ENCODE results near the gene LRRC47. TPM values are rescaled to one million over a fixed set of nuclear protein-coding genes. Genes with fewer than 3 reads are reported as not detected.
A peak's percentile ranks its signal among the peaks of the same experiment; 100 is the strongest.

The LRRC47 gene
- total RNA-seq, 1 donor = 22.9 TPM

- TF ChIP-seq, protein P1, sequence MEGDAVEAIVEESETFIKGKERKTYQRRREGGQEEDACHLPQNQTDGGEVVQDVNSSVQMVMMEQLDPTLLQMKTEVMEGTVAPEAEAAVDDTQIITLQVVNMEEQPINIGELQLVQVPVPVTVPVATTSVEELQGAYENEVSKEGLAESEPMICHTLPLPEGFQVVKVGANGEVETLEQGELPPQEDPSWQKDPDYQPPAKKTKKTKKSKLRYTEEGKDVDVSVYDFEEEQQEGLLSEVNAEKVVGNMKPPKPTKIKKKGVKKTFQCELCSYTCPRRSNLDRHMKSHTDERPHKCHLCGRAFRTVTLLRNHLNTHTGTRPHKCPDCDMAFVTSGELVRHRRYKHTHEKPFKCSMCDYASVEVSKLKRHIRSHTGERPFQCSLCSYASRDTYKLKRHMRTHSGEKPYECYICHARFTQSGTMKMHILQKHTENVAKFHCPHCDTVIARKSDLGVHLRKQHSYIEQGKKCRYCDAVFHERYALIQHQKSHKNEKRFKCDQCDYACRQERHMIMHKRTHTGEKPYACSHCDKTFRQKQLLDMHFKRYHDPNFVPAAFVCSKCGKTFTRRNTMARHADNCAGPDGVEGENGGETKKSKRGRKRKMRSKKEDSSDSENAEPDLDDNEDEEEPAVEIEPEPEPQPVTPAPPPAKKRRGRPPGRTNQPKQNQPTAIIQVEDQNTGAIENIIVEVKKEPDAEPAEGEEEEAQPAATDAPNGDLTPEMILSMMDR (IDR thresholded peaks at IDR 0.05; ENCODE audit: insufficient read depth, low read length) = no peak
- H3K4me3 ChIP-seq (ENCODE audit: low read depth, low read length) = peak overlapping the region; percentile 60
- peak; percentile 46 for DNase-seq (ENCODE audit: low read depth)
Observed at GRCh38 chr1:3772027-3772714, 24.1 kb downstream of the LRRC47 start.

DNA sequence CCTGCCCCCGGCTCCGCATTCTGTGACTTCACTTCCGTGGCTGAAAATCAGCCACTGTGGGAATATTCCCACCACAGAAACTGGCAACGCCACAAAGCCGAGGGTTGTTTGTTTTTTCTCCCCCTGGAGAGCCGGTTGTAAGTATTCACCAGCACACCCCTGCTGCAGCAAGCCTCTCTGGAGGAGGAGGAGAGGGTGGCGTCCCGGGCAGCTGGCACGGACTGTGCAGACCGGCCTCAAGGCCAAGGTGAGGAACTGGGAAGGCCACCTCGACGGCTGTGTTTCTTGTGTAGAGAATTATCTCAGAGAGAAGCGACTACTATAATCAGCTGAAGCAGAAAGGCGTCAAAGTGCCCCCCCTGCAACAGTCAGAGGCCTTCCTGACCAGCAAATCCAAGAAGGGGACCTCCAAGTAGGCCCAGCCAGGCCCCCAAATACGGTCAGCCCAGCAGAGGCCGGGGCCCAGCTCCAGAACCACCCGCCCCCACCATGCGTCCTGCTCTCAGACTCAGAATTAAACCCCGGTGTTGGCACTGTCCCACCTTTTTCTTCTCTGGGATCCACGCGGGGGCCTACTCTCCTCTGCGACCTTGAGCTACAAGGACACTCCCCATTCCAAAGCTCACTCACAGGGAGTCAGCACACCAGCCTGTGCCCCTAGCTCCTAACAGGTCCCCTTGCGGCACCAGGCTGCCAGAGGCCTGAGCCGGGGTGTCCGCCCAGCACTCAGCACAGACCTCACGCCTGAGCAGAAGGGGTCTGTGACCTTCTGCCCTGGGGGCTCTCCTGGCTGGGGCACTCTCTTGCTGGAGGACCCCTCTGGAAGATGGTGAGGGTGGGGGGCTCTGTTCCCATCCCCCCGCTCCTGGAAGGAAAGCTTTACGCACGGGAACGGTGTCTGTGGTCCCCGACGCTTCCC is 24.9 kb downstream of the LRRC47 start:
- H3K4me3 ChIP-seq (ENCODE audit: low read depth, low read length) = peak overlapping the region; percentile 60
- DNase-seq (ENCODE audit: low read depth) = no peak
- TF ChIP-seq, protein P1 (IDR thresholded peaks at IDR 0.05; ENCODE audit: insufficient read depth, low read length) = no peak

GRCh38 chr1:3770047-3770765 is 26.1 kb downstream of the LRRC47 start:
- TF ChIP-seq, protein P1 (IDR thresholded peaks at IDR 0.05; ENCODE audit: insufficient read depth, low read length) = no peak
- no peak overlapping the region for H3K4me3 ChIP-seq (ENCODE audit: low read depth, low read length)
- no peak for DNase-seq (ENCODE audit: low read depth)

DNA sequence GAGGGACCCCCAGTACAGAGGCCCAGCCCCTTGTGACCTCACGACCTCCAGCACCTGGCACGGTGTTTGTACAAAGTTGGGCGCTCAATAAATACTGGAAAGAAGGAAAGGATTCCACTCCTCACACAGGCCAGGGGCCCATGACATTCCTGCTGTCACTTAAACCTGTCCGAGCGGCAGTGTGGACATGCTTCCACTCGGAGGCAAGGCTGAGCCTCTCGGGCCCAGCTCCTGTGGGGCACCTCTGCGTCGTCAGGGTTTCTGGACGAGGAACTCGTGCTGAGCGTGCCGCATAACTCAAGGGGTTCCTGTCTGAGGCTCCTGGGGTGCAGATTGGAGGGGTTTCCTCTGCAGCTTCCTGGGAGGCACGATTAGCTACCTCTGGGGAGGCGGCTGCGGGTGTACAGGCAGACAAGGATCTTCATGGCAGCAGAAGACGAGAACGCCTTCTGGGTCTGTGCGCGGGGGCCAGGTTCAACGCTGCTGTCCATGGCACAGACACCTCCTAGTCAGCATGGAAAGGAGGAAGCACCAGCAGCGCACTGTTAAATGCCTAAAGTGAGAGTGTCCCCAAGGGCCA is 27.4 kb downstream of the LRRC47 start:
- no peak overlapping the region for H3K4me3 ChIP-seq (ENCODE audit: low read depth, low read length)
- TF ChIP-seq, protein P1 (IDR thresholded peaks at IDR 0.05; ENCODE audit: insufficient read depth, low read length) = no peak
- DNase-seq (ENCODE audit: low read depth) = no peak

- DNase-seq (ENCODE audit: low read depth) = no peak
- H3K4me3 ChIP-seq (ENCODE audit: low read depth, low read length) = no peak overlapping the region
- TF ChIP-seq, protein P1 (IDR thresholded peaks at IDR 0.05; ENCODE audit: insufficient read depth, low read length) = no peak
Observed at GRCh38 chr1:3767328-3767925, 28.9 kb downstream of the LRRC47 start.
